Measurements from ENCODE around the gene TDRD6. TPM values are rescaled to one million over a fixed set of nuclear protein-coding genes. Genes with fewer than 3 reads are reported as not detected.

Gene TDRD6
- total and polyA plus RNA-seq, 10 of the 15 experiments (the other 5 are each of a cell fraction or from before 2014, with no cell fraction given) = not detected

DNA sequence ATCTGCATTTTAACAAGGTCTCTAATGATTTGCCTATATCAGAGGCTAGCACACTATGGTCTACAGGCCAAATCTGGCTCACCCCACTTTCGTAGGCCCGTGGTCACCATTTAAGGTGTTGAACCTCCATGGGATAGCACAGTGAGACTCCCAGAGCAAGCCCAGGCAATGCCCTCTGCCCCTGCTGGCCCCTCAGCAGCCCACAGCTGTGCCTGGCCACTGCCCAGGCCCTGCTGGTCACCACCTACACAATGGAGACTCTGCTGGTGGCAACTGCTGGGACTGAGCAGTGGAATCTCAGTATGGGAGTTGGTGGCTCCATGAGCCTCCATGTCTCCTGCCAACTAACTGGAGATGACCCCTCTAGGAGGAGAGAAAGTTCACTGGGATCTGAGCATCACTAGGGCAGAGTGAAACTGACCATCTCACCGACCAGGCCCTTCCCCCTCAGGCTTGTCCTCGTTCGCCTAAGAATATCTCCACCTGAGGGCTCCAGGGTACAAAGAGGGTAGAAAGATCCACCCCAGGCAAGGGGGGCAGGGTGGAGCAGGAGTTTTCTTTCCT, 61.3 kb downstream of the TDRD6 start:
- BruUV-seq (replicated peaks) = no TSS peak
- Histone ChIP-seq H3K79me2 (ENCODE audit: control insufficient read depth, insufficient read depth, low read length) (no peaks in the 10 kb centered on the region), H3K4me2 (ENCODE audit: control insufficient read depth, insufficient read depth) (no peak overlapping the region), H4K20me1 (ENCODE audit: control insufficient read depth, insufficient read depth) (no peaks in the 10 kb centered on the region), H3K9ac (ENCODE audit: control insufficient read depth, insufficient read depth, low read length) (no peak overlapping the region), H3K27ac (ENCODE audit: control insufficient read depth, insufficient read depth) (no peak overlapping the region), H3K36me3 (ENCODE audit: control insufficient read depth in 2 of 2, insufficient read depth in 2 of 2, low read length in 1 of 2) (no peaks in the 10 kb centered on the region), H3K9me3 (replicated peaks; ENCODE audit: control insufficient read depth, insufficient read depth, low read length) (no peaks in the 10 kb centered on the region), H2AFZ (ENCODE audit: control insufficient read depth, low read depth, low read length) (no peak overlapping the region), H3K4me3 (no peak overlapping the region), H3K27me3 (replicated peaks in 1 of 2; ENCODE audit: control insufficient read depth in 2 of 2, insufficient read depth in 2 of 2, low read length in 1 of 2) (no peaks in the 10 kb centered on the region), H3K4me1 (ENCODE audit: control insufficient read depth, insufficient read depth, low read length) (no peaks in the 10 kb centered on the region)
- ChIA-PET SMC1A (ENCODE audit: uncharacterized antibody, unreplicated experiment) (no interaction called here), CTCF (no interaction called here), POLR2A (no interaction called here), RAD21 (ENCODE audit: unreplicated experiment) (no interaction called here)
- in situ Hi-C loops (cut with MboI) (no loop called here), intact Hi-C loops (cut with micrococcal nuclease; ENCODE audit: unreplicated experiment) (no loop called here)
- no peak for TF ChIP-seq IRF4 (IDR thresholded peaks at IDR 0.05; ENCODE audit: low read depth, low read length)
- no peak for TF ChIP-seq MEF2B (IDR thresholded peaks at IDR 0.05; ENCODE audit: partially characterized antibody, poor library complexity, severe bottlenecking)
- TF ChIP-seq RAD21 (IDR thresholded peaks at IDR 0.05; ENCODE audit: insufficient read depth, low read depth, low read length) = no peak
- no peak for TF ChIP-seq JUNB (IDR thresholded peaks at IDR 0.05)
- no peak for DNase-seq (ENCODE audit: low read depth, low spot score)
- 27% methylated on average over 5 of the region's 5 CpGs for WGBS (ENCODE audit: insufficient coverage, insufficient replicate concordance, low lambda C conversion rate, missing lambda C conversion rate)
- FAIRE-seq = no peak
- no peak for ATAC-seq

DNA sequence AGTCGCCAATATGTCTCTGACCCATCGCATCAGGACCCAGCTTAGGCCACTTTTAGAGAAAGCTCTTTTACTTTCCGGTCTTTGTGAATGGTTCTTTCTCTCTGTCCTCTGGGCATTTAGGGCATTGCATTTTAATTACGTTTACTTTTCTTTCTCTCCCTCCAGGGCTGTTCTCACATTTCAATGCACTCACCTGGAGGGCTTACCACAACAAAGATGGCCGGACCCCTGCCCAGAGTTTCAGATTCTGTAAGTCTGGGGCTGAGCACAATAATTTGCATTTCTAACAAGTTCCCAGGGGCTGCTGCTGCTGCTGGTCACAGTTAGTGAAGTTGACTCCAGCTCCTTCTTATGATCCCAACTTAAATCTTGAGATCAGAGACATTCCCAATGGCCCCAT, 62.0 kb downstream of the TDRD6 start:
- Histone ChIP-seq H3K36me3 (ENCODE audit: control insufficient read depth in 2 of 2, insufficient read depth in 2 of 2, low read length in 1 of 2) (no peaks in the 10 kb centered on the region), H3K4me1 (ENCODE audit: control insufficient read depth, insufficient read depth, low read length) (no peaks in the 10 kb centered on the region), H3K9ac (ENCODE audit: control insufficient read depth, insufficient read depth, low read length) (no peak overlapping the region), H3K9me3 (replicated peaks; ENCODE audit: control insufficient read depth, insufficient read depth, low read length) (no peaks in the 10 kb centered on the region), H3K79me2 (ENCODE audit: control insufficient read depth, insufficient read depth, low read length) (no peaks in the 10 kb centered on the region), H4K20me1 (ENCODE audit: control insufficient read depth, insufficient read depth) (no peaks in the 10 kb centered on the region), H3K4me2 (ENCODE audit: control insufficient read depth, insufficient read depth) (no peak overlapping the region), H3K27ac (ENCODE audit: control insufficient read depth, insufficient read depth) (no peak overlapping the region), H3K27me3 (replicated peaks in 1 of 2; ENCODE audit: control insufficient read depth in 2 of 2, insufficient read depth in 2 of 2, low read length in 1 of 2) (no peaks in the 10 kb centered on the region), H2AFZ (ENCODE audit: control insufficient read depth, low read depth, low read length) (no peak overlapping the region), H3K4me3 (no peak overlapping the region)
- in situ Hi-C loops (cut with MboI) = no loop called here
- no TSS peak for BruUV-seq (replicated peaks)
- ATAC-seq (no peak), DNase-seq (ENCODE audit: low read depth, low spot score) (no peak), FAIRE-seq (no peak)
- 51% methylated on average over 5 of the region's 5 CpGs for WGBS (ENCODE audit: insufficient coverage, insufficient replicate concordance, low lambda C conversion rate, missing lambda C conversion rate)
- POLR2A ChIA-PET = no interaction called here
- SMC1A ChIA-PET (ENCODE audit: uncharacterized antibody, unreplicated experiment) = no interaction called here
- RAD21 ChIA-PET (ENCODE audit: unreplicated experiment) = no interaction called here
- CTCF ChIA-PET = interaction anchor here (0.6 kb wide), 1 partner anchor 236 kb away, joined by 3 read pairs; no protein-coding TSS in a partner anchor
- intact Hi-C loops (cut with micrococcal nuclease; ENCODE audit: unreplicated experiment) = no loop called here
- TF ChIP-seq CBFB (IDR thresholded peaks at IDR 0.05; ENCODE audit: low read depth) (no peak), NBN (IDR thresholded peaks at IDR 0.05) (no peak), ZNF384 (IDR thresholded peaks at IDR 0.05; ENCODE audit: borderline replicate concordance, low read depth, low read length) (no peak), ETV6 (conservative IDR thresholded peaks at IDR 0.05 in 1 of 2, IDR thresholded peaks at IDR 0.05 in 1 of 2; ENCODE audit: borderline replicate concordance in 1 of 2, low read depth in 1 of 2) (no peak), POLR2AphosphoS5 (IDR thresholded peaks at IDR 0.05; ENCODE audit: low read length) (no peak), NFIC (IDR thresholded peaks at IDR 0.05; ENCODE audit: low read depth, low read length) (no peak), WRNIP1 (IDR thresholded peaks at IDR 0.05; ENCODE audit: borderline replicate concordance, low read depth, low read length) (no peak), CREM (IDR thresholded peaks at IDR 0.05; ENCODE audit: low read depth) (no peak), CHD2 (IDR thresholded peaks at IDR 0.05; ENCODE audit: borderline replicate concordance, low read depth, low read length) (no peak), RAD21 (IDR thresholded peaks at IDR 0.05; ENCODE audit: insufficient read depth, low read depth, low read length) (no peak), IKZF1 (conservative IDR thresholded peaks at IDR 0.05) (no peak), POLR2A (IDR thresholded peaks at IDR 0.05; ENCODE audit: low read depth, low read length) (no peak), MYC (IDR thresholded peaks at IDR 0.05; ENCODE audit: insufficient read depth, insufficient read length, insufficient replicate concordance, low read length, severe bottlenecking) (no peak)
- TF ChIP-seq, protein P1, sequence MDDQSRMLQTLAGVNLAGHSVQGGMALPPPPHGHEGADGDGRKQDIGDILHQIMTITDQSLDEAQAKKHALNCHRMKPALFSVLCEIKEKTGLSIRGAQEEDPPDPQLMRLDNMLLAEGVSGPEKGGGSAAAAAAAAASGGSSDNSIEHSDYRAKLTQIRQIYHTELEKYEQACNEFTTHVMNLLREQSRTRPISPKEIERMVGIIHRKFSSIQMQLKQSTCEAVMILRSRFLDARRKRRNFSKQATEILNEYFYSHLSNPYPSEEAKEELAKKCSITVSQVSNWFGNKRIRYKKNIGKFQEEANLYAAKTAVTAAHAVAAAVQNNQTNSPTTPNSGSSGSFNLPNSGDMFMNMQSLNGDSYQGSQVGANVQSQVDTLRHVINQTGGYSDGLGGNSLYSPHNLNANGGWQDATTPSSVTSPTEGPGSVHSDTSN (IDR thresholded peaks at IDR 0.05; ENCODE audit: insufficient replicate concordance, low read depth, low read length) = no peak
- TF ChIP-seq, protein P2, sequence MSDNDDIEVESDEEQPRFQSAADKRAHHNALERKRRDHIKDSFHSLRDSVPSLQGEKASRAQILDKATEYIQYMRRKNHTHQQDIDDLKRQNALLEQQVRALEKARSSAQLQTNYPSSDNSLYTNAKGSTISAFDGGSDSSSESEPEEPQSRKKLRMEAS (IDR thresholded peaks at IDR 0.05; ENCODE audit: low read depth, low read length) = no peak
